ENCODE data around the gene PHACTR3. TPM values are rescaled to one million over a fixed set of nuclear protein-coding genes. Genes with fewer than 3 reads are reported as not detected.

PHACTR3 gene
- total RNA-seq, 1 donor from 2014 or later, result 1.1 TPM

- H3K36me3 Mint-ChIP-seq (ENCODE audit: insufficient read depth), result no peaks in the 10 kb centered on the region
- no peak for TF ChIP-seq CTCF (IDR thresholded peaks at IDR 0.05; ENCODE audit: unreplicated experiment)
- peaks cover 17% of the 10 kb centered on the region for H3K27me3 Mint-ChIP-seq
- no peaks in the 10 kb centered on the region for H3K9me3 Mint-ChIP-seq (ENCODE audit: low read depth)
- DNase-seq (ENCODE audit: low spot score, unreplicated experiment), result no peak
- H3K4me3 Mint-ChIP-seq (ENCODE audit: low read depth), result no peak overlapping the region
- no peak overlapping the region for H3K27ac Mint-ChIP-seq
- no peaks in the 10 kb centered on the region for H3K4me1 Mint-ChIP-seq (ENCODE audit: low read depth)
Measured at GRCh38 chr20:59777331-59777725, 173.0 kb downstream of the PHACTR3 start.

- DNase-seq (ENCODE audit: low spot score, unreplicated experiment), result no peak
- no peak for TF ChIP-seq CTCF (IDR thresholded peaks at IDR 0.05; ENCODE audit: unreplicated experiment)
- Mint-ChIP-seq H3K9me3 (ENCODE audit: low read depth) (no peaks in the 10 kb centered on the region), H3K27me3 (peaks cover 14% of the 10 kb centered on the region), H3K4me3 (ENCODE audit: low read depth) (no peak overlapping the region), H3K36me3 (ENCODE audit: insufficient read depth) (no peaks in the 10 kb centered on the region), H3K4me1 (ENCODE audit: low read depth) (no peaks in the 10 kb centered on the region), H3K27ac (no peak overlapping the region)
Measured at GRCh38 chr20:59777814-59778575, 173.7 kb downstream of the PHACTR3 start.

- DNase-seq (ENCODE audit: low spot score, unreplicated experiment), result no peak
- no peak for TF ChIP-seq CTCF (IDR thresholded peaks at IDR 0.05; ENCODE audit: unreplicated experiment)
- no peak overlapping the region for H3K4me3 Mint-ChIP-seq (ENCODE audit: low read depth)
- no peak overlapping the region for H3K27ac Mint-ChIP-seq
- no peaks in the 10 kb centered on the region for H3K36me3 Mint-ChIP-seq (ENCODE audit: insufficient read depth)
- peaks cover 14% of the 10 kb centered on the region for H3K27me3 Mint-ChIP-seq
- no peaks in the 10 kb centered on the region for H3K9me3 Mint-ChIP-seq (ENCODE audit: low read depth)
- no peaks in the 10 kb centered on the region for H3K4me1 Mint-ChIP-seq (ENCODE audit: low read depth)
Measured at GRCh38 chr20:59778615-59779200, 174.4 kb downstream of the PHACTR3 start.

GRCh38 chr20:59779656-59780380, 175.5 kb downstream of the PHACTR3 start:
- no peak for DNase-seq (ENCODE audit: low spot score, unreplicated experiment)
- peaks cover 9% of the 10 kb centered on the region for H3K27me3 Mint-ChIP-seq
- H3K4me1 Mint-ChIP-seq (ENCODE audit: low read depth), result no peaks in the 10 kb centered on the region
- TF ChIP-seq CTCF (IDR thresholded peaks at IDR 0.05; ENCODE audit: unreplicated experiment), result no peak
- no peak overlapping the region for H3K27ac Mint-ChIP-seq
- H3K36me3 Mint-ChIP-seq (ENCODE audit: insufficient read depth), result no peaks in the 10 kb centered on the region
- H3K9me3 Mint-ChIP-seq (ENCODE audit: low read depth), result no peaks in the 10 kb centered on the region
- H3K4me3 Mint-ChIP-seq (ENCODE audit: low read depth), result no peak overlapping the region

GRCh38 chr20:59780494-59781185, 176.3 kb downstream of the PHACTR3 start:
- no peaks in the 10 kb centered on the region for H3K9me3 Mint-ChIP-seq (ENCODE audit: low read depth)
- H3K27ac Mint-ChIP-seq, result no peak overlapping the region
- H3K36me3 Mint-ChIP-seq (ENCODE audit: insufficient read depth), result no peaks in the 10 kb centered on the region
- H3K4me3 Mint-ChIP-seq (ENCODE audit: low read depth), result no peak overlapping the region
- peaks cover 9% of the 10 kb centered on the region for H3K27me3 Mint-ChIP-seq
- TF ChIP-seq CTCF (IDR thresholded peaks at IDR 0.05; ENCODE audit: unreplicated experiment), result no peak
- no peaks in the 10 kb centered on the region for H3K4me1 Mint-ChIP-seq (ENCODE audit: low read depth)
- no peak for DNase-seq (ENCODE audit: low spot score, unreplicated experiment)

All from progenitor cell of endocrine pancreas (in vitro differentiated cells).